Activated naive CD8-positive, alpha-beta T cell treated with anti-CD3 and anti-CD28 coated beads, Interleukin-2, amount 10 ng/mL, durations not matched to agents 7 days and 5 days (primary cell): ENCODE results near the gene GP1BB. TPM values are rescaled to one million over a fixed set of nuclear protein-coding genes. Genes with fewer than 3 reads are reported as not detected.

Experiments used
- ATAC-seq: fragments of 150-1000 bp; cut with Tn5 transposase; one replicate; pipeline ENCODE4 v1.10.0; 2021; ENCODE audit warnings: low read depth, moderate library complexity
- POLR2A ChIA-PET: fragments of 350-600 bp; sonication (Branson Sonifier 250); formaldehyde crosslinking; loops from one replicate; lab custom pipeline; 2021; ENCODE audit warnings: antibody characterized with exemption; lab: Charles Lee
- DNase-seq: peaks from one replicate; pipeline ENCODE4 v3.0.0; 2021
- H3K27ac Mint-ChIP-seq: one replicate; pipeline ENCODE4 v1.8.0; 2022; ENCODE audit warnings: mild to moderate bottlenecking, mixed read lengths
- H3K27me3 Mint-ChIP-seq: one replicate; pipeline ENCODE4 v1.8.0; 2022; ENCODE audit warnings: mild to moderate bottlenecking, moderate library complexity, mixed read lengths
- H3K36me3 Mint-ChIP-seq: one replicate; pipeline ENCODE4 v1.8.0; 2021; ENCODE audit warnings: mild to moderate bottlenecking, mixed read lengths
- H3K4me1 Mint-ChIP-seq: one replicate; pipeline ENCODE4 v1.8.0; 2021; ENCODE audit warnings: mixed read lengths
- H3K4me3 Mint-ChIP-seq: one replicate; pipeline ENCODE4 v1.8.0; 2022; ENCODE audit warnings: mild to moderate bottlenecking, moderate library complexity, mixed read lengths
- H3K9me3 Mint-ChIP-seq: one replicate; pipeline ENCODE4 v1.8.0; 2021; ENCODE audit warnings: mixed read lengths
- total RNA-seq, 2 experiments: library from RNA; stranded (reverse); gene quantifications; one replicate each; pipeline ENCODE4 v1.2.3, GENCODE V29; 2021

GP1BB gene
- total RNA-seq, 2 experiments from 2014 or later = not detected

GRCh38 chr22:19758896-19759426 lies 35.6 kb downstream of the GP1BB start:
- POLR2A ChIA-PET = interaction anchor here (1.2 kb wide), 1 partner anchor 29 kb away, joined by 3 read pairs; no protein-coding TSS in a partner anchor
- no peak overlapping the region for H3K27ac Mint-ChIP-seq
- ATAC-seq (no peak), DNase-seq (no peak)
- H3K9me3 Mint-ChIP-seq = no peaks in the 10 kb centered on the region
- H3K4me1 Mint-ChIP-seq = peaks cover 20% of the 10 kb centered on the region
- H3K4me3 Mint-ChIP-seq = no peak overlapping the region
- no peaks in the 10 kb centered on the region for H3K36me3 Mint-ChIP-seq
- peaks cover 69% of the 10 kb centered on the region for H3K27me3 Mint-ChIP-seq

GRCh38 chr22:19759427-19760057 lies 36.2 kb downstream of the GP1BB start:
- DNase-seq (no peak), ATAC-seq (no peak)
- POLR2A ChIA-PET = interaction anchor here (1.2 kb wide), 1 partner anchor 29 kb away, joined by 3 read pairs; no protein-coding TSS in a partner anchor
- H3K27me3 Mint-ChIP-seq = peaks cover 66% of the 10 kb centered on the region
- no peaks in the 10 kb centered on the region for H3K9me3 Mint-ChIP-seq
- no peaks in the 10 kb centered on the region for H3K36me3 Mint-ChIP-seq
- H3K27ac Mint-ChIP-seq = peak overlapping the region; percentile 26
- H3K4me1 Mint-ChIP-seq = peaks cover 20% of the 10 kb centered on the region
- H3K4me3 Mint-ChIP-seq = peak overlapping the region; percentile 59

GRCh38 chr22:19760058-19760950 lies 37.0 kb downstream of the GP1BB start, which contains the start of gene TBX1:
Gene TBX1, plus strand, starts transcription at chr22:19760778. Its CDS starts 66 bp downstream, at chr22:19760844.
- Mint-ChIP-seq H3K27ac (peak within 1 kb of the TSS; percentile 26), H3K4me1 (peaks cover 23% of the 10 kb centered on the region), H3K27me3 (peaks cover 68% of the 10 kb centered on the region), H3K9me3 (no peaks in the 10 kb centered on the region), H3K4me3 (peak within 1 kb of the TSS; percentile 59), H3K36me3 (no peaks in the 10 kb centered on the region)
- POLR2A ChIA-PET = no interaction called here
- ATAC-seq = no peak
- no peak for DNase-seq

DNA sequence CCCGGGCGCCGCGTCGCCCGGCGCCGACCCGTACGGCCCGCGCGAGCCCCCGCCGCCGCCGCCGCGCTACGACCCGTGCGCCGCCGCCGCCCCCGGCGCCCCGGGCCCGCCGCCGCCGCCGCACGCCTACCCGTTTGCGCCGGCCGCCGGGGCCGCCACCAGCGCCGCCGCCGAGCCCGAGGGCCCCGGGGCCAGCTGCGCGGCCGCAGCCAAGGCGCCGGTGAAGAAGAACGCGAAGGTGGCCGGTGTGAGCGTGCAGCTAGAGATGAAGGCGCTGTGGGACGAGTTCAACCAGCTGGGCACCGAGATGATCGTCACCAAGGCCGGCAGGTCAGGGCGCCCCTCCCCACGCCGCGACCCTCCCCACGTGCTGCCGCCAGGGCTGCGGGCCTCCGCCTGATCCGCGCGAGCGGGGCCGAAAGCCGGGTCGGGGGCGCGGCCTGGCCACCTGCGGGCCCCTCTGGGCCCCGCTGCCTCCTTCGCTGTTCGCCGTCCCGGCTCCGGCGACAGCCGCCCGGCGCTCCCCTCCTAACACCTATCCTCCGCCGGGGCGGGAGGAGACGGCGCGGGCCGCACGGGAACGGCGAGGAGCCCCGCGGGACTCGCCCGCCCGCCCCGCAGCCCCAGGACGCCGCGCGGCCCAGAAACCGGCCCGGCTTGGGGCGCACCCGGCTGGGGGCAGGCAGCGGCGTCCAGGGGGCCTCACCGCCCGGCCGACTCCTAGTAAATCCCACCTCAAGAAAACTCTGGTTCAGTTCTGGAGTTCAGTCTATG lies 37.8 kb downstream of the GP1BB start:
- POLR2A ChIA-PET = no interaction called here
- no peak overlapping the region for H3K27ac Mint-ChIP-seq
- H3K4me3 Mint-ChIP-seq = no peak overlapping the region

DNA sequence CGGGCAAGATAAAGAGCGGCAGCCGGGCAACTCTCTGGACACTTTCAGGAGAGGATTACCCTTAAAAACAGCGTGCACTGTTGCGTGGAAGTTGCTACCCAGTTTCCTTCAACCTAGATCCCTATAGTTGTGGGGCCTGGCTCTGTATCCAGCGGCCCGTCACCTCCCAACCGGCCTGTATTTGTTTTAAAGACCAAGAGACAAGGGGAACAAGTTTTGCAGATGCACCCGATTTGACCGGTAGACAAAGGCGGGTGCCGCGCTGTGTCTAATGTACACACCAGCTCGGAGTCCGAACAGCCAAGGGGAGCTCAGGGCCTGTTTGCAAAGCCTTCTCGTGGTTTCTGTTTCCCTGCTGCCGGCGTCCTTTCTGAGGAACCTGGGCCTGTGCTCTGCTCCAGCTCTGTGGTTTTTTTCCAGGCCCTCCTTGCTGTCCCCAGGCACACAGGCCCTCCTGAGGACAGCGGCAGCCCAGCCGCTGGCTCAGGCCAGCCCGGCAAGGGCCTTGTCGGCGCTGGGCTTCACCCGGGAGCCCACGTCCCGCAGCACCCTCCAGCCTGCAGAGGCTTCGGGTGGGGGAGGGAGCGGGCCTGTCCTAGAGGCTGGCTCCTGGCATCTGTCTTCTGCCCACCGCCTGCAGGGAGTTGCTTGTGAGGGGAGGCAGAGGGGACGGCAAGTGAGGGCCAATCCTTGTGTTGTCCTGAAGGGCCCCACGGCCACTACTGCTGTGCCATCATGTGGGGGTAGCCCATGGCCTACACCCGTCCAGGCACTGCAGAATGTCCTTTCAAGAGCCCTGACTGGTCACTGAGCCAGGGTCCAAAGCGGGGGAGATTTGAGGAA lies 38.6 kb downstream of the GP1BB start:
- Mint-ChIP-seq H3K27me3 (peaks cover 62% of the 10 kb centered on the region), H3K36me3 (no peaks in the 10 kb centered on the region), H3K27ac (no peak overlapping the region), H3K4me1 (peaks cover 18% of the 10 kb centered on the region), H3K4me3 (no peak overlapping the region), H3K9me3 (no peaks in the 10 kb centered on the region)
- POLR2A ChIA-PET = no interaction called here
- DNase-seq = no peak
- no peak for ATAC-seq

More for the DNA sequence above, 37.8 kb downstream of the GP1BB start:
- no peaks in the 10 kb centered on the region for H3K9me3 Mint-ChIP-seq
- peaks cover 20% of the 10 kb centered on the region for H3K4me1 Mint-ChIP-seq
- DNase-seq (no peak), ATAC-seq (no peak)
- H3K36me3 Mint-ChIP-seq = no peaks in the 10 kb centered on the region
- peaks cover 65% of the 10 kb centered on the region for H3K27me3 Mint-ChIP-seq

DNA sequence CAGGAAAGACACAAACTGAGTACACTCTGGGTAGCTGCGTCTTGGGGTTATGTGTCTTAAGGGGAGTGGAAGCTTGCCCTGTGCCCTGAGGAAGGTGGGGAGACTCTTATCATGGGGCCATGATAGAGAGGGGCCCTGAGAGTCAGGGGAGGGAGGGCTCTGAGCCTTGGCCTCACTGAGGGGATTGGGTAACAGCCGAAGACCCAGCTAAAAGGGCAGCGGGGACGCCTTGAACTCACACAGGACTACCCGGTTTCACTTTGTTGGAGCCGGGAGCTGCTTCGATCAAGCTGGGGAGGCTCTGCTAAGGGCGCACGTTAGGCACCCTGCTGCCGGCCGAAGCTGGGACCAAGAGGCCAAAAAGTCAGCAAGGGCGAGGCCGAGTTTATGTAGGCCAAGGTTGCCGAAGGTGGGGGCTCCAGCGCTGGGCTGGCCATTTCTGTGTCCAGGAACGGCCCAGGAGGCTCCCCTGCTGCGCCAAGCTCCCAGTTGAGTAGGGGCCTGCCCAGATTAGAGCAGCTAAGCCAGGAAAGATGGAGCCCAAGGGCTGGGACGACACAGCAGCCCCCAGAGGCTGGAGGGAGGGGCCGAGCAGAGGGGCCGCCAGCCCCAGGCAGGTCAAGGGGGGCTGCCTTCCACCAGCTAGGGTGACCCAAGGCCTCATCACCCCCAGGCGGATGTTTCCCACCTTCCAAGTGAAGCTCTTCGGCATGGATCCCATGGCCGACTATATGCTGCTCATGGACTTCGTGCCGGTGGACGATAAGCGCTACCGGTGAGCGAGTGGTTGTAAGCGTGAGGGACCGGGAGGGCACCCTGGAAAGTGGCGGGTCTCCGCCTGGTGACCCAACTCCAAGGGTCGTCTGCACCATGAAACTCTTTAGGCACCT lies 39.5 kb downstream of the GP1BB start:
- H3K9me3 Mint-ChIP-seq = no peaks in the 10 kb centered on the region
- H3K36me3 Mint-ChIP-seq = no peaks in the 10 kb centered on the region
- no peak for ATAC-seq
- H3K4me3 Mint-ChIP-seq = no peak overlapping the region
- peaks cover 16% of the 10 kb centered on the region for H3K4me1 Mint-ChIP-seq
- no peak for DNase-seq
- H3K27me3 Mint-ChIP-seq = peaks cover 63% of the 10 kb centered on the region
- POLR2A ChIA-PET = no interaction called here
- no peak overlapping the region for H3K27ac Mint-ChIP-seq

DNA sequence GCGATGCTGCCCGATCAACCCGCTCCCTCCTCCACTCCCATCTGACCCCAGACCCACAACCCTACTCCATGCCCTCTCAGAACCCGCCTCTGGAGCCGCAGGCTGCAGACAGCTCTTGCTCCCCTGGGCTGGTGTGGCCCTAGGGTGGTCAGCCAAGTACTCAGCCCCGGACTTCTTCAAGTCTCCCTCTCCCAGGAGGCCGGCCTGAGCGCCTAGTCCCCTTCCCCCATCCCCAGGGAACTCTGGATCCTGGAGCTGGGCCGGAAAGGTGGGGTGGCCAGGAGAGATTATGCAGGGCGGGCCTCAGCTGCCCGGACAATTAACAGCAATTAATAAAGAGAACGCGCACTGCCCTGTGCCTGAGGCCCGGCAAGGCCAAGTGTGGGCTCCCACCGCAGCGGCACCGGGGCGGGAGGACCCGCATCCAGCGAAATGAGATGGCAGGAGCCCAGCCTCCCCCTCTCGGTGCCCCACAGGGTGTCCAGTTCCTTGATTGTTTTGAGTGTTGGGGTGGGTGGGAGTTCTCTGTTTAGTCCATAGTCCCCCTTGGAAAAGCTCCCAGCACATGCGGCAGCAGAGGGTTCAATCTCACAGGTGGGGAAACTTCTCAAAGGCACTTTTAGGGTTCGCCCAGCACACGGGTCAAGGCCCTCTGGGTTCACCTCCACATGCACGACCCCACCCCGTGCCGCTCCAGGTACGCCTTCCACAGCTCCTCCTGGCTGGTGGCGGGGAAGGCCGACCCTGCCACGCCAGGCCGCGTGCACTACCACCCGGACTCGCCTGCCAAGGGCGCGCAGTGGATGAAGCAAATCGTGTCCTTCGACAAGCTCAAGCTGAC lies 40.3 kb downstream of the GP1BB start:
- Mint-ChIP-seq H3K4me1 (peaks cover 16% of the 10 kb centered on the region), H3K36me3 (no peaks in the 10 kb centered on the region), H3K9me3 (no peaks in the 10 kb centered on the region), H3K4me3 (no peak overlapping the region), H3K27me3 (peaks cover 62% of the 10 kb centered on the region), H3K27ac (no peak overlapping the region)
- POLR2A ChIA-PET = no interaction called here
- DNase-seq = no peak
- no peak for ATAC-seq

DNA sequence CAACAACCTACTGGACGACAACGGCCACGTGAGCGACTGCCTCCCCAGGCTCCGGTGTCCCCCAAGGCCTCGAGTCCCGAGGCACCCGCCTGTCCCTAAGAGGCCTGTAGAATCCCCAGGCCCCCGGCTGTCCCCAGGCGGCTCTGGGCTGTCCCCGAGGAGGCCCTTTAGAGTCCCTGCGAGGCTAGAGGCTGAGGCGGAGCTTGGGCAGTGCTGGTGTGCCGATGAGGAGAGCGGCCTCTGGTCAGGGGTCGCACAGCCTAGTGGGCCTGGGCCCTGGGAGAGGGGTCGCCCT lies 40.9 kb downstream of the GP1BB start:
- Mint-ChIP-seq H3K36me3 (no peaks in the 10 kb centered on the region), H3K4me1 (peaks cover 16% of the 10 kb centered on the region), H3K9me3 (no peaks in the 10 kb centered on the region), H3K27ac (no peak overlapping the region), H3K27me3 (peaks cover 62% of the 10 kb centered on the region), H3K4me3 (no peak overlapping the region)
- no peak for DNase-seq
- ATAC-seq = no peak
- POLR2A ChIA-PET = no interaction called here

DNA sequence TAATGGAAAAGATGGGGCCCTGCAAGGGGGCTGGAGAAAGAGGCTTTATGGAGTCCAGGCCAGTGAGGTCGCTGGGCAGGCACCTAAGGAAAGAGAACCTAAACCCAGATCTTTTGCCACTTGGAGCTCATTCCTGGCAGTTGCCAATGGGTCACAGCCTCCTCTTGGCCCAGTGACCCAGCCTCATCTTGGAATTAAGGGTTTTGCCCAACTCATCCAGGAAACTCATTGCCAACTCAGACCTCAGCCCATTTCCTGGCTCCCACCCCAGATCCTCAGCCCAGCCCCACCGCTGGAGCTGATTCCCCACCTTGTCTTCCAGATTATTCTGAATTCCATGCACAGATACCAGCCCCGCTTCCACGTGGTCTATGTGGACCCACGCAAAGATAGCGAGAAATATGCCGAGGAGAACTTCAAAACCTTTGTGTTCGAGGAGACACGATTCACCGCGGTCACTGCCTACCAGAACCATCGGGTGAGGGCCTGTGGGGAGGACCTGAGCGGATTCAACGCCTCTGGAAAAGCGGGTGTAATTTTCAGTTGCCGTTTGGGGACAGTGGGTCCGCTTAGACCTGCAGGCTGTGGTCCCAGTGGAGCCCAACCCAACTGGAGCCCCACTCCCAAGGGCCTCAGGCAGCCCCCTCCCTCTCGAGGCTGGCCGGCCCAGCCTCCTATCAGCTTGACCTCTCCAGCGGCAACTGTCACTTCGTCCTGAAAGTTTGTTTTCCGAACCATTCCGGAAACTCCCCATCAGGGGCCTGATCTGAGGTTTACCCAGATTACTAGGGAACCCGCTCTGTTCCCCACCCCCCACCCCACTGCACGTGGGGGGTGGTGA lies 41.5 kb downstream of the GP1BB start:
- DNase-seq = no peak
- POLR2A ChIA-PET = interaction anchor here (2.1 kb wide), 1 partner anchor 122 kb away, joined by 5 read pairs; no protein-coding TSS in a partner anchor
- no peak overlapping the region for H3K27ac Mint-ChIP-seq
- peak overlapping the region; percentile 72 for H3K4me3 Mint-ChIP-seq
- peaks cover 62% of the 10 kb centered on the region for H3K27me3 Mint-ChIP-seq
- ATAC-seq = no peak
- H3K4me1 Mint-ChIP-seq = peaks cover 14% of the 10 kb centered on the region
- H3K9me3 Mint-ChIP-seq = no peaks in the 10 kb centered on the region
- H3K36me3 Mint-ChIP-seq = no peaks in the 10 kb centered on the region

GRCh38 chr22:19765477-19766239 lies 42.3 kb downstream of the GP1BB start:
- Mint-ChIP-seq H3K9me3 (no peaks in the 10 kb centered on the region), H3K4me1 (peaks cover 10% of the 10 kb centered on the region), H3K27me3 (peaks cover 63% of the 10 kb centered on the region), H3K4me3 (peak overlapping the region; percentile 72), H3K27ac (peak overlapping the region; percentile 65), H3K36me3 (no peaks in the 10 kb centered on the region)
- peak; percentile 49 for ATAC-seq
- DNase-seq = peak; percentile 71
- POLR2A ChIA-PET = interaction anchor here (1.1 to 2.1 kb wide), 3 partner anchors 11 to 121 kb away, joined by 3 to 5 read pairs (median 5); no protein-coding TSS in a partner anchor
